ENCODE measurements around the gene SLFN14. TPM values are rescaled to one million over a fixed set of nuclear protein-coding genes. Genes with fewer than 3 reads are reported as not detected.
"Not testable (repeated sequence)": the region's sequence is repeated elsewhere in the genome, so short reads cannot be mapped to it uniquely, and the experiment has no call there.

Gene SLFN14
- total RNA-seq, 6 experiments from 2014 or later = not detected

DNA sequence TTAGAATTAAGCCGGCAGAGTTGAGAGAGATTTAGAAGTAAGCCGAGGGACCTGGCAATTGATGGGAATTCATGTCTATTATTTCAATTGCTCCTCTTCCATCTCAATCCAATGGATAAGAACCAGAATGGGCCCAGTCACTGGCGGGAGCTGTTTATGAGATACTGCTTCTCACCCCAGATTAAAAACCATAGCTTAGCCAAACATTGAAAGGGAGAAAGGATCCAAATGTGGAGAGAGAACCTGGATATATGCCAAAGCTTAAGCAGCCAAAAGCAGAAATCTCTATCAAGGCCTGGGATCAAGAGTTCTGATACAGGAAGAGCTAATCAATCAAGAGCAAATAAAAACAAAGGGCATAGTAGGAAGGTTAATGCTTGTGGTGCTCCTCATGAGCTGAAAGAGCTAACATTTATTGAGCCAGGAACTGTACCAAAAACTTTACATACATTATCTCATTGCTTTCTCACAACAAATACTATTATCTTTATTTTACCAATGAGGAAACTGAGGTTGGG is 26.0 kb downstream of the SLFN14 start:
- TF ChIP-seq, protein P1, sequence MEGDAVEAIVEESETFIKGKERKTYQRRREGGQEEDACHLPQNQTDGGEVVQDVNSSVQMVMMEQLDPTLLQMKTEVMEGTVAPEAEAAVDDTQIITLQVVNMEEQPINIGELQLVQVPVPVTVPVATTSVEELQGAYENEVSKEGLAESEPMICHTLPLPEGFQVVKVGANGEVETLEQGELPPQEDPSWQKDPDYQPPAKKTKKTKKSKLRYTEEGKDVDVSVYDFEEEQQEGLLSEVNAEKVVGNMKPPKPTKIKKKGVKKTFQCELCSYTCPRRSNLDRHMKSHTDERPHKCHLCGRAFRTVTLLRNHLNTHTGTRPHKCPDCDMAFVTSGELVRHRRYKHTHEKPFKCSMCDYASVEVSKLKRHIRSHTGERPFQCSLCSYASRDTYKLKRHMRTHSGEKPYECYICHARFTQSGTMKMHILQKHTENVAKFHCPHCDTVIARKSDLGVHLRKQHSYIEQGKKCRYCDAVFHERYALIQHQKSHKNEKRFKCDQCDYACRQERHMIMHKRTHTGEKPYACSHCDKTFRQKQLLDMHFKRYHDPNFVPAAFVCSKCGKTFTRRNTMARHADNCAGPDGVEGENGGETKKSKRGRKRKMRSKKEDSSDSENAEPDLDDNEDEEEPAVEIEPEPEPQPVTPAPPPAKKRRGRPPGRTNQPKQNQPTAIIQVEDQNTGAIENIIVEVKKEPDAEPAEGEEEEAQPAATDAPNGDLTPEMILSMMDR (IDR thresholded peaks at IDR 0.05) = no peak
- Mint-ChIP-seq H3K9me3 (no peaks in the 10 kb centered on the region), H3K36me3 (ENCODE audit: low read depth) (no peaks in the 10 kb centered on the region)

DNA sequence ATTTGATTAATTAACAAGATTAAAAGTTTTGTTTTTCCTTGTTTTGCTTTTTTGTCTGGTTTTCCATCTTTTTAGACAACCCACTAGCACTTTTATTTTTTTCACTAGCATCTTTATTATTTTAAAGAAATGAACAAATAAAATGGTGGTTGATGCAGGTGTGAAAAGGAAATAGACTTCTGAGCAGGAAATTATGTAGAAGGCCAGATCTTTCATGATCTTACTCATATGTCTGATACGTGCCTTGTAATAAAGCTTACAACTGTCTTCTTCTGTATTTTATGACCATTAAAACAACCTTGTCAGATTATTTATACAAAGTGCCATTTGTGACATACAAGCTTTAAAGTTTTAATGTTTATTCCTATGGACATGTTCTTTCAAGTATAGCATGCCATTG is 29.5 kb downstream of the SLFN14 start:
- Mint-ChIP-seq H3K36me3 (ENCODE audit: low read depth) (no peaks in the 10 kb centered on the region), H3K4me3 (no peak overlapping the region), H3K27me3 (ENCODE audit: insufficient read depth) (peaks cover 5% of the 10 kb centered on the region), H3K9me3 (peaks cover 7% of the 10 kb centered on the region; the same call in 1 of the 2 replicates), H3K4me1 (ENCODE audit: low read depth) (peaks cover 6% of the 10 kb centered on the region), H3K27ac (no peak overlapping the region)
- no peak for DNase-seq
- TF ChIP-seq, protein P1 (IDR thresholded peaks at IDR 0.05) = no peak

More for the DNA sequence above, 26.0 kb downstream of the SLFN14 start:
- DNase-seq = no peak
- Mint-ChIP-seq H3K27me3 (ENCODE audit: insufficient read depth) (peaks cover 1% of the 10 kb centered on the region; the same call in 1 of the 2 replicates), H3K4me3 (no peak overlapping the region), H3K4me1 (ENCODE audit: low read depth) (peaks cover 27% of the 10 kb centered on the region), H3K27ac (no peak overlapping the region)

- TF ChIP-seq, protein P1 (IDR thresholded peaks at IDR 0.05) = no peak
- peaks cover 12% of the 10 kb centered on the region for H3K27me3 Mint-ChIP-seq (ENCODE audit: insufficient read depth)
- peaks cover 7% of the 10 kb centered on the region; the same call in 1 of the 2 replicates for H3K9me3 Mint-ChIP-seq
- no peak overlapping the region for H3K4me3 Mint-ChIP-seq
- DNase-seq = no peak
- no peaks in the 10 kb centered on the region for H3K36me3 Mint-ChIP-seq (ENCODE audit: low read depth)
- peaks cover 6% of the 10 kb centered on the region for H3K4me1 Mint-ChIP-seq (ENCODE audit: low read depth)
- H3K27ac Mint-ChIP-seq = no peak overlapping the region
Observed at GRCh38 chr17:35529866-35530265, 30.8 kb downstream of the SLFN14 start.

DNA sequence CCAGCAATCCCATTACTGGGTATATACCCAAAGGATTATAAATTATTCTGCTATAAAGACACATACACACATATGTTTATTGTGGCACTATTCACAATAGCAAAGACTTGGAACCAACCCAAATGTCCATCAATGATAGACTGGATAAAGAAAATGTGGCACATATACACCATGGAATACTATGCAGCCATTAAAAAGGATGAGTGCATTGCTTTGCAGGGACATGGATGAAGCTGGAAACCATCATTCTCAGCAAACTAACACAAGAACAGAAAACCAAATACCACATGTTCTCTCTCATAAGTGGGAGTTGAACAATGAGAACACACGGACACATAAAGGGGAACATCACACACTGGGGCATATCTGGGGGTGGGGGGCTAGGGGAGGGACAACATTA is 31.3 kb downstream of the SLFN14 start:
- not testable (repeated sequence) for H3K9me3 Mint-ChIP-seq; H3K4me3 Mint-ChIP-seq; H3K36me3 Mint-ChIP-seq (ENCODE audit: low read depth); H3K4me1 Mint-ChIP-seq (ENCODE audit: low read depth); DNase-seq; H3K27ac Mint-ChIP-seq
- peaks cover 12% of the 10 kb centered on the region for H3K27me3 Mint-ChIP-seq (ENCODE audit: insufficient read depth)

- DNase-seq = no peak
- Mint-ChIP-seq H3K4me3 (no peak overlapping the region), H3K36me3 (ENCODE audit: low read depth) (no peaks in the 10 kb centered on the region), H3K9me3 (peaks cover 7% of the 10 kb centered on the region; the same call in 1 of the 2 replicates), H3K27me3 (ENCODE audit: insufficient read depth) (peaks cover 15% of the 10 kb centered on the region), H3K27ac (no peak overlapping the region), H3K4me1 (ENCODE audit: low read depth) (peaks cover 6% of the 10 kb centered on the region; the same call in 1 of the 2 replicates)
- TF ChIP-seq, protein P1 (IDR thresholded peaks at IDR 0.05) = no peak
Observed at GRCh38 chr17:35523296-35523695, 37.3 kb downstream of the SLFN14 start.

GRCh38 chr17:35521654-35522256 is 38.9 kb downstream of the SLFN14 start:
- H3K4me3 Mint-ChIP-seq; DNase-seq; H3K4me1 Mint-ChIP-seq (ENCODE audit: low read depth); H3K36me3 Mint-ChIP-seq (ENCODE audit: low read depth); H3K9me3 Mint-ChIP-seq; H3K27ac Mint-ChIP-seq: not testable (repeated sequence)
- H3K27me3 Mint-ChIP-seq (ENCODE audit: insufficient read depth) = peaks cover 16% of the 10 kb centered on the region
